22Rv1 (cell line): ENCODE measurements around the gene SDK2.

Experiments
- CTCF ChIP-seq: fragments of 450-650 bp; IDR thresholded peaks from 2 replicates; pipeline ENCODE4 v1.5.1; 2017; ENCODE audit warnings: mild to moderate bottlenecking
- ZFX ChIP-seq: fragments of 450-650 bp; IDR thresholded peaks from 2 replicates; pipeline ENCODE4 v1.6.1; 2017; ENCODE audit warnings: antibody characterized with exemption, borderline replicate concordance

GRCh38 chr17:73324160-73324475, 320.1 kb downstream of the SDK2 start:
- no peak for TF ChIP-seq CTCF
- TF ChIP-seq ZFX: no peak
